WTC11 (cell line): ENCODE measurements around the gene AIP. TPM values are rescaled to one million over a fixed set of nuclear protein-coding genes. Genes with fewer than 3 reads are reported as not detected.

ENCODE experiments used
- ATAC-seq: fragments of 200-7000 bp; cut with Tn5 transposase; 2 replicates; pipeline ENCODE4 v1.10.0; 2021; ENCODE audit warnings: mild to moderate bottlenecking, moderate library complexity
- CTCF ChIA-PET: fragments of 300-600 bp; sonication (Branson Sonifier 250); formaldehyde crosslinking; loops from one replicate; lab custom pipeline; 2021; ENCODE audit warnings: antibody characterized with exemption; lab: Charles Lee
- POLR2A ChIA-PET: fragments of 350-600 bp; sonication (Branson Sonifier 250); formaldehyde crosslinking; loops from one replicate; lab custom pipeline; 2021; ENCODE audit warnings: antibody characterized with exemption; lab: Charles Lee
- DNase-seq: peaks from one replicate; pipeline ENCODE4 v3.0.0; 2021; ENCODE audit warnings: low spot score
- H3K27ac Mint-ChIP-seq: 2 replicates; pipeline ENCODE4 v1.8.0; 2021; ENCODE audit warnings: mixed read lengths
- H3K27me3 Mint-ChIP-seq: 2 replicates; pipeline ENCODE4 v1.8.0; 2021; ENCODE audit warnings: low read depth, mild to moderate bottlenecking, moderate library complexity, mixed read lengths
- H3K36me3 Mint-ChIP-seq: 2 replicates; pipeline ENCODE4 v1.8.0; 2021; ENCODE audit warnings: mixed read lengths
- H3K4me1 Mint-ChIP-seq: 2 replicates; pipeline ENCODE4 v1.8.0; 2022; ENCODE audit warnings: mixed read lengths
- H3K4me3 Mint-ChIP-seq: 2 replicates; pipeline ENCODE4 v1.8.0; 2021; ENCODE audit warnings: mild to moderate bottlenecking, moderate library complexity, mixed read lengths
- H3K9me3 Mint-ChIP-seq: 2 replicates; pipeline ENCODE4 v1.8.0; 2021; ENCODE audit warnings: mixed read lengths
- AR ChIP-seq: fragments of 250-450 bp; sonication (Bioruptor Pico); IDR thresholded peaks from 2 replicates; pipeline ENCODE4 v1.9.0; 2021; ENCODE audit warnings: mild to moderate bottlenecking
- ATF1 ChIP-seq: sonication (generic); formaldehyde crosslinking; IDR thresholded peaks from 2 replicates; pipeline ENCODE4 v1.8.1; 2023; ENCODE audit warnings: mild to moderate bottlenecking, moderate library complexity, missing genetic modification reagents
- CDX4 ChIP-seq: fragments of 250-450 bp; sonication (Bioruptor Pico); IDR thresholded peaks from 2 replicates; pipeline ENCODE4 v1.9.0; 2021; ENCODE audit warnings: moderate library complexity, mild to moderate bottlenecking, inconsistent platforms, borderline replicate concordance
- E2F4 ChIP-seq: sonication (generic); formaldehyde crosslinking; IDR thresholded peaks from 2 replicates; pipeline ENCODE4 v1.8.1; 2022; ENCODE audit warnings: low read depth, mild to moderate bottlenecking, moderate library complexity, missing genetic modification reagents, borderline replicate concordance
- EMX1 ChIP-seq: fragments of 250-450 bp; sonication (Bioruptor Pico); IDR thresholded peaks from 2 replicates; pipeline ENCODE4 v1.8.0; 2021; ENCODE audit warnings: mild to moderate bottlenecking
- FOXJ3 ChIP-seq: sonication (generic); formaldehyde crosslinking; IDR thresholded peaks from 2 replicates; pipeline ENCODE4 v1.9.0; 2021; ENCODE audit warnings: missing genetic modification reagents, mild to moderate bottlenecking, borderline replicate concordance
- KAT7 ChIP-seq: sonication (generic); formaldehyde crosslinking; IDR thresholded peaks from 2 replicates; pipeline ENCODE4 v1.8.1; 2023; ENCODE audit warnings: missing genetic modification reagents, mild to moderate bottlenecking, borderline replicate concordance
- MAX ChIP-seq: sonication (generic); formaldehyde crosslinking; IDR thresholded peaks from 2 replicates; pipeline ENCODE4 v1.8.0; 2022; ENCODE audit warnings: mild to moderate bottlenecking, missing genetic modification reagents
- MXD4 ChIP-seq: fragments of 250-450 bp; sonication (Bioruptor Pico); IDR thresholded peaks from 2 replicates; pipeline ENCODE4 v1.8.0; 2021; ENCODE audit warnings: mild to moderate bottlenecking, moderate library complexity, borderline replicate concordance
- NFATC4 ChIP-seq: fragments of 250-450 bp; sonication (Bioruptor Pico); IDR thresholded peaks from 2 replicates; pipeline ENCODE4 v1.9.0; 2021; ENCODE audit warnings: mild to moderate bottlenecking
- NR1H2 ChIP-seq: sonication (generic); formaldehyde crosslinking; IDR thresholded peaks from 2 replicates; pipeline ENCODE4 v1.9.0; 2021; ENCODE audit warnings: mild to moderate bottlenecking, moderate library complexity, missing genetic modification reagents
- OVOL2 ChIP-seq: fragments of 250-450 bp; sonication (Bioruptor Pico); IDR thresholded peaks from 2 replicates; pipeline ENCODE4 v1.9.0; 2021; ENCODE audit warnings: mild to moderate bottlenecking, borderline replicate concordance
- PRRX2 ChIP-seq: fragments of 250-450 bp; sonication (Bioruptor Pico); IDR thresholded peaks from 2 replicates; pipeline ENCODE4 v1.8.0; 2021; ENCODE audit warnings: mild to moderate bottlenecking
- RELA ChIP-seq: sonication (generic); formaldehyde crosslinking; IDR thresholded peaks from 2 replicates; pipeline ENCODE4 v1.8.1; 2022; ENCODE audit warnings: missing genetic modification reagents, mild to moderate bottlenecking, borderline replicate concordance
- SP1 ChIP-seq: sonication (generic); formaldehyde crosslinking; conservative IDR thresholded peaks from 2 replicates; pipeline ENCODE4 v1.8.1; 2022; ENCODE audit warnings: missing genetic modification reagents
- TCF7 ChIP-seq: sonication (generic); formaldehyde crosslinking; IDR thresholded peaks from 2 replicates; pipeline ENCODE4 v1.8.0; 2022; ENCODE audit warnings: mild to moderate bottlenecking, low read depth, missing genetic modification reagents, moderate library complexity
- TP53 ChIP-seq: sonication (generic); formaldehyde crosslinking; IDR thresholded peaks from 2 replicates; pipeline ENCODE4 v1.8.1; 2023; ENCODE audit warnings: mild to moderate bottlenecking, missing genetic modification reagents
- ZNF121 ChIP-seq: sonication (generic); formaldehyde crosslinking; IDR thresholded peaks from 2 replicates; pipeline ENCODE4 v1.8.0; 2023; ENCODE audit warnings: missing genetic modification reagents
- ZNF138 ChIP-seq: sonication (generic); formaldehyde crosslinking; conservative IDR thresholded peaks from 2 replicates; pipeline ENCODE4 v1.8.1; 2022; ENCODE audit warnings: mild to moderate bottlenecking, moderate library complexity, missing genetic modification reagents
- ZNF263 ChIP-seq: sonication (generic); formaldehyde crosslinking; IDR thresholded peaks from 2 replicates; pipeline ENCODE4 v1.8.1; 2022; ENCODE audit warnings: low read depth, mild to moderate bottlenecking, moderate library complexity, missing genetic modification reagents
- ZNF281 ChIP-seq: sonication (generic); formaldehyde crosslinking; IDR thresholded peaks from 2 replicates; pipeline ENCODE4 v1.8.0; 2023; ENCODE audit warnings: mild to moderate bottlenecking, missing genetic modification reagents
- ZNF423 ChIP-seq: fragments of 250-450 bp; sonication (Bioruptor Pico); IDR thresholded peaks from 2 replicates; pipeline ENCODE4 v2.1.2; 2022; ENCODE audit warnings: mild to moderate bottlenecking, moderate library complexity
- total RNA-seq: library from RNA; stranded (reverse); gene quantifications from 3 replicates; pipeline ENCODE4 v1.2.3, GENCODE V29; 2021
- TF ChIP-seq, protein P1 (sequence below): sonication (generic); formaldehyde crosslinking; IDR thresholded peaks from 2 replicates; pipeline ENCODE4 v1.8.0; 2022; ENCODE audit warnings: missing genetic modification reagents
- TF ChIP-seq, protein P2 (sequence below): sonication (generic); formaldehyde crosslinking; IDR thresholded peaks from 2 replicates; pipeline ENCODE4 v1.8.1; 2023; ENCODE audit warnings: mild to moderate bottlenecking, missing genetic modification reagents, moderate library complexity

Gene AIP
- total RNA-seq, 1 experiment from 2014 or later, result 32.8 TPM

GRCh38 chr11:67455054-67455453 lies 27.8 kb upstream of the AIP start, which contains the start of gene CABP4:
TSS of gene CABP4 (plus strand) at chr11:67455354. CDS start at chr11:67455424, 70 bp downstream.
- DNase-seq, result no peak
- H3K36me3 Mint-ChIP-seq, result no peaks in the 10 kb centered on the region
- no peaks in the 10 kb centered on the region for H3K9me3 Mint-ChIP-seq
- CTCF ChIA-PET, result interaction anchor here (0.5 kb wide), 1 partner anchor 1069 kb away, joined by 3 read pairs; no protein-coding TSS in a partner anchor
- no peak for ATAC-seq
- H3K27ac Mint-ChIP-seq, result no peak within 1 kb of the TSS
- no peak within 1 kb of the TSS for H3K4me3 Mint-ChIP-seq
- POLR2A ChIA-PET, result interaction anchor here (0.6 kb wide), 1 partner anchor 63 kb away, joined by 3 read pairs; the partner anchor contains the start of gene RAD9A
- no peaks in the 10 kb centered on the region for H3K4me1 Mint-ChIP-seq
- H3K27me3 Mint-ChIP-seq, result peaks cover 2% of the 10 kb centered on the region
- TF ChIP-seq ZNF121 (CRISPR knock-in tag) (no peak), ATF1 (CRISPR knock-in tag) (no peak), CDX4 (CRISPR knock-in tag) (no peak), E2F4 (CRISPR knock-in tag) (no peak), ZNF281 (CRISPR knock-in tag) (no peak), RELA (CRISPR knock-in tag) (no peak), NR1H2 (no peak), EMX1 (no peak), PRRX2 (CRISPR knock-in tag) (no peak), ZNF138 (CRISPR knock-in tag) (no peak), TP53 (CRISPR knock-in tag) (no peak), NFATC4 (CRISPR knock-in tag) (no peak), FOXJ3 (CRISPR knock-in tag) (no peak), KAT7 (no peak), ZNF423 (CRISPR knock-in tag) (no peak)
- TF ChIP-seq, protein P1, sequence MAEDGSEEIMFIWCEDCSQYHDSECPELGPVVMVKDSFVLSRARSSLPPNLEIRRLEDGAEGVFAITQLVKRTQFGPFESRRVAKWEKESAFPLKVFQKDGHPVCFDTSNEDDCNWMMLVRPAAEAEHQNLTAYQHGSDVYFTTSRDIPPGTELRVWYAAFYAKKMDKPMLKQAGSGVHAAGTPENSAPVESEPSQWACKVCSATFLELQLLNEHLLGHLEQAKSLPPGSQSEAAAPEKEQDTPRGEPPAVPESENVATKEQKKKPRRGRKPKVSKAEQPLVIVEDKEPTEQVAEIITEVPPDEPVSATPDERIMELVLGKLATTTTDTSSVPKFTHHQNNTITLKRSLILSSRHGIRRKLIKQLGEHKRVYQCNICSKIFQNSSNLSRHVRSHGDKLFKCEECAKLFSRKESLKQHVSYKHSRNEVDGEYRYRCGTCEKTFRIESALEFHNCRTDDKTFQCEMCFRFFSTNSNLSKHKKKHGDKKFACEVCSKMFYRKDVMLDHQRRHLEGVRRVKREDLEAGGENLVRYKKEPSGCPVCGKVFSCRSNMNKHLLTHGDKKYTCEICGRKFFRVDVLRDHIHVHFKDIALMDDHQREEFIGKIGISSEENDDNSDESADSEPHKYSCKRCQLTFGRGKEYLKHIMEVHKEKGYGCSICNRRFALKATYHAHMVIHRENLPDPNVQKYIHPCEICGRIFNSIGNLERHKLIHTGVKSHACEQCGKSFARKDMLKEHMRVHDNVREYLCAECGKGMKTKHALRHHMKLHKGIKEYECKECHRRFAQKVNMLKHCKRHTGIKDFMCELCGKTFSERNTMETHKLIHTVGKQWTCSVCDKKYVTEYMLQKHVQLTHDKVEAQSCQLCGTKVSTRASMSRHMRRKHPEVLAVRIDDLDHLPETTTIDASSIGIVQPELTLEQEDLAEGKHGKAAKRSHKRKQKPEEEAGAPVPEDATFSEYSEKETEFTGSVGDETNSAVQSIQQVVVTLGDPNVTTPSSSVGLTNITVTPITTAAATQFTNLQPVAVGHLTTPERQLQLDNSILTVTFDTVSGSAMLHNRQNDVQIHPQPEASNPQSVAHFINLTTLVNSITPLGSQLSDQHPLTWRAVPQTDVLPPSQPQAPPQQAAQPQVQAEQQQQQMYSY (CRISPR knock-in tag), result no peak

DNA sequence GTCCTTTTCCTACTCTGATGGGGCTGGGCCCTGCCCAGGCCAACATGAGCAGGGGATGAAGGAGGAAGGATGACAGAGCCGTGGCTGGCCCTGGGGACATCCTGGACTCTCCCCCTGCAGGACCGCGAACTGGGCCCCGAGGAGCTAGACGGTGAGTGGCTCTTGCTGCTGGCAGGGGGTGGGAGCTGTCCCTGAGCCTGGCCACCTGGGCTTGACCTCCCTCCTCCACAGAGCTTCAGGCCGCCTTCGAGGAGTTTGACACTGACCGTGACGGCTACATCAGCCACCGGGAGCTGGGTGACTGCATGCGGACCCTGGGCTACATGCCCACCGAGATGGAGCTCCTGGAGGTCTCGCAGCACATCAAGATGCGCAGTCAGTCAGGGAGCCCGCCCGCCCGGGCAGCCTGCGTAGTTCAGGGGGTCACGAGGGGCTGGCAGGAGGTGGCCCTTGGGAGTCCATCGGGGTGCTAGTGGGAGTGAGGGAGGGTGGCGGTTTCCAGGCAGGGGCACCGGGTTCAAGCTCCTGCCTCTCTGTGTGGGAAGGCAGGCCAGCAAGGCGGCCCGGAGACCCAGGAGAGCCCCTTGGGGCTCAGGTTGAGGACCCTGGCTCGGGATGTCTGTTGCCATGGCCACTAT lies 26.6 kb upstream of the AIP start:
- H3K9me3 Mint-ChIP-seq, result no peaks in the 10 kb centered on the region
- no peak for ATAC-seq
- CTCF ChIA-PET, result no interaction called here
- no peak for DNase-seq
- H3K27ac Mint-ChIP-seq, result no peak overlapping the region
- H3K27me3 Mint-ChIP-seq, result peaks cover 5% of the 10 kb centered on the region
- no peaks in the 10 kb centered on the region for H3K36me3 Mint-ChIP-seq
- no peaks in the 10 kb centered on the region for H3K4me1 Mint-ChIP-seq
- TF ChIP-seq TP53 (CRISPR knock-in tag) (no peak), ZNF263 (no peak), MXD4 (CRISPR knock-in tag) (no peak), SP1 (no peak), TCF7 (CRISPR knock-in tag) (no peak), MAX (no peak), AR (no peak), OVOL2 (CRISPR knock-in tag) (no peak), EMX1 (no peak)
- TF ChIP-seq, protein P2, sequence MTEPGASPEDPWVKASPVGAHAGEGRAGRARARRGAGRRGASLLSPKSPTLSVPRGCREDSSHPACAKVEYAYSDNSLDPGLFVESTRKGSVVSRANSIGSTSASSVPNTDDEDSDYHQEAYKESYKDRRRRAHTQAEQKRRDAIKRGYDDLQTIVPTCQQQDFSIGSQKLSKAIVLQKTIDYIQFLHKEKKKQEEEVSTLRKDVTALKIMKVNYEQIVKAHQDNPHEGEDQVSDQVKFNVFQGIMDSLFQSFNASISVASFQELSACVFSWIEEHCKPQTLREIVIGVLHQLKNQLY (CRISPR knock-in tag), result no peak
- no peak overlapping the region for H3K4me3 Mint-ChIP-seq
- POLR2A ChIA-PET, result no interaction called here
